Measurements from ENCODE around the gene EDA. TPM values are rescaled to one million over a fixed set of nuclear protein-coding genes. Genes with fewer than 3 reads are reported as not detected.

Gene EDA
- total RNA-seq, 1 donor from 2014 or later: 6.8 TPM

- Mint-ChIP-seq H3K36me3 (no peaks in the 10 kb centered on the region), H3K4me3 (no peak overlapping the region), H3K4me1 (no peaks in the 10 kb centered on the region), H3K27ac (no peak overlapping the region), H3K27me3 (ENCODE audit: insufficient read depth, low read depth) (no peaks in the 10 kb centered on the region), H3K9me3 (peaks cover 10% of the 10 kb centered on the region)
- Histone ChIP-seq H3K27me3 (no peaks in the 10 kb centered on the region), H2AFZ (replicated peaks) (no peak overlapping the region), H3K79me2 (ENCODE audit: low read depth) (no peaks in the 10 kb centered on the region), H3K36me3 (no peaks in the 10 kb centered on the region), H3F3A (ENCODE audit: low read depth) (no peaks in the 10 kb centered on the region), H3K4me1 (no peaks in the 10 kb centered on the region), H3K9ac (no peak overlapping the region), H3K4me3 (no peak overlapping the region), H4K20me1 (ENCODE audit: low read depth) (no peaks in the 10 kb centered on the region), H3K4me2 (no peak overlapping the region), H3K27ac (no peak overlapping the region), H3K9me3 (ENCODE audit: low read depth) (peaks cover 3% of the 10 kb centered on the region)
- no peak for TF ChIP-seq EZH2phosphoT487 (IDR thresholded peaks at IDR 0.05)
- TF ChIP-seq, protein P1, sequence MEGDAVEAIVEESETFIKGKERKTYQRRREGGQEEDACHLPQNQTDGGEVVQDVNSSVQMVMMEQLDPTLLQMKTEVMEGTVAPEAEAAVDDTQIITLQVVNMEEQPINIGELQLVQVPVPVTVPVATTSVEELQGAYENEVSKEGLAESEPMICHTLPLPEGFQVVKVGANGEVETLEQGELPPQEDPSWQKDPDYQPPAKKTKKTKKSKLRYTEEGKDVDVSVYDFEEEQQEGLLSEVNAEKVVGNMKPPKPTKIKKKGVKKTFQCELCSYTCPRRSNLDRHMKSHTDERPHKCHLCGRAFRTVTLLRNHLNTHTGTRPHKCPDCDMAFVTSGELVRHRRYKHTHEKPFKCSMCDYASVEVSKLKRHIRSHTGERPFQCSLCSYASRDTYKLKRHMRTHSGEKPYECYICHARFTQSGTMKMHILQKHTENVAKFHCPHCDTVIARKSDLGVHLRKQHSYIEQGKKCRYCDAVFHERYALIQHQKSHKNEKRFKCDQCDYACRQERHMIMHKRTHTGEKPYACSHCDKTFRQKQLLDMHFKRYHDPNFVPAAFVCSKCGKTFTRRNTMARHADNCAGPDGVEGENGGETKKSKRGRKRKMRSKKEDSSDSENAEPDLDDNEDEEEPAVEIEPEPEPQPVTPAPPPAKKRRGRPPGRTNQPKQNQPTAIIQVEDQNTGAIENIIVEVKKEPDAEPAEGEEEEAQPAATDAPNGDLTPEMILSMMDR (IDR thresholded peaks at IDR 0.05): no peak
- no peak for DNase-seq (ENCODE audit: low spot score)
Observed at GRCh38 chrX:69748055-69748454, 132.1 kb downstream of the EDA start.

- Histone ChIP-seq H3K4me2 (no peak overlapping the region), H3K79me2 (ENCODE audit: low read depth) (no peaks in the 10 kb centered on the region), H3K9me3 (ENCODE audit: low read depth) (no peaks in the 10 kb centered on the region), H4K20me1 (ENCODE audit: low read depth) (no peaks in the 10 kb centered on the region), H3F3A (ENCODE audit: low read depth) (no peaks in the 10 kb centered on the region), H2AFZ (replicated peaks) (no peak overlapping the region), H3K4me1 (no peaks in the 10 kb centered on the region), H3K27me3 (no peaks in the 10 kb centered on the region), H3K36me3 (no peaks in the 10 kb centered on the region), H3K4me3 (no peak overlapping the region), H3K9ac (no peak overlapping the region), H3K27ac (no peak overlapping the region)
- Mint-ChIP-seq H3K4me3 (no peak overlapping the region), H3K36me3 (no peaks in the 10 kb centered on the region), H3K27me3 (ENCODE audit: insufficient read depth, low read depth) (no peaks in the 10 kb centered on the region), H3K4me1 (no peaks in the 10 kb centered on the region), H3K27ac (no peak overlapping the region), H3K9me3 (no peaks in the 10 kb centered on the region)
- no peak for DNase-seq (ENCODE audit: low spot score)
- TF ChIP-seq, protein P1 (IDR thresholded peaks at IDR 0.05): no peak
- no peak for TF ChIP-seq EZH2phosphoT487 (IDR thresholded peaks at IDR 0.05)
- no peak for TF ChIP-seq EZH2 (IDR thresholded peaks at IDR 0.05)
Observed at GRCh38 chrX:69759921-69760625, 144.2 kb downstream of the EDA start.

GRCh38 chrX:69761633-69762032 is 145.7 kb downstream of the EDA start:
- Mint-ChIP-seq H3K27me3 (ENCODE audit: insufficient read depth, low read depth) (no peaks in the 10 kb centered on the region), H3K4me3 (no peak overlapping the region), H3K36me3 (no peaks in the 10 kb centered on the region), H3K27ac (no peak overlapping the region), H3K9me3 (no peaks in the 10 kb centered on the region), H3K4me1 (no peaks in the 10 kb centered on the region)
- no peaks in the 10 kb centered on the region for H3K79me2 ChIP-seq (ENCODE audit: low read depth)
- H3K4me3 ChIP-seq: no peak overlapping the region
- no peak overlapping the region for H3K4me2 ChIP-seq
- H3K27me3 ChIP-seq: no peaks in the 10 kb centered on the region
- no peaks in the 10 kb centered on the region for H3F3A ChIP-seq (ENCODE audit: low read depth)
- H2AFZ ChIP-seq (replicated peaks): no peak overlapping the region
- no peaks in the 10 kb centered on the region for H4K20me1 ChIP-seq (ENCODE audit: low read depth)
- H3K36me3 ChIP-seq: no peaks in the 10 kb centered on the region
- no peak overlapping the region for H3K9ac ChIP-seq
- no peaks in the 10 kb centered on the region for H3K9me3 ChIP-seq (ENCODE audit: low read depth)
- TF ChIP-seq EZH2 (IDR thresholded peaks at IDR 0.05): no peak
- TF ChIP-seq, protein P1 (IDR thresholded peaks at IDR 0.05): no peak
- no peak for TF ChIP-seq EZH2phosphoT487 (IDR thresholded peaks at IDR 0.05)
- H3K4me1 ChIP-seq: no peaks in the 10 kb centered on the region
- no peak overlapping the region for H3K27ac ChIP-seq
- DNase-seq (ENCODE audit: low spot score): no peak
